Suppressor macrophage (primary cell): ENCODE results near the gene MOSPD3.
"Not testable (repeated sequence)": the region's sequence is repeated elsewhere in the genome, so short reads cannot be mapped to it uniquely, and the experiment has no call there.

Source experiments
- DNase-seq, 4 experiments: peaks; one replicate each; pipeline ENCODE4 v3.0.0-alpha.2; 2020 to 2022
- total RNA-seq, 17 experiments: gene quantifications; one replicate each; lab custom pipeline; 2026; ENCODE audit warnings: mixed read lengths in 6 of 17, inconsistent platforms in 3 of 17; lab: John Stamatoyannopoulos, UW

Gene MOSPD3
- total RNA-seq, result 1.0 to 6.1 (median 2.6) reads per million in 17 experiments

- peak; percentile 98 to 99 (median 99) for DNase-seq
These were observed at the start of gene MOSPD3 for GRCh38 chr7:100611983-100612729. Gene MOSPD3 (plus strand): TSS chr7:100612540. CDS start chr7:100612792, 252 bp downstream.

DNA sequence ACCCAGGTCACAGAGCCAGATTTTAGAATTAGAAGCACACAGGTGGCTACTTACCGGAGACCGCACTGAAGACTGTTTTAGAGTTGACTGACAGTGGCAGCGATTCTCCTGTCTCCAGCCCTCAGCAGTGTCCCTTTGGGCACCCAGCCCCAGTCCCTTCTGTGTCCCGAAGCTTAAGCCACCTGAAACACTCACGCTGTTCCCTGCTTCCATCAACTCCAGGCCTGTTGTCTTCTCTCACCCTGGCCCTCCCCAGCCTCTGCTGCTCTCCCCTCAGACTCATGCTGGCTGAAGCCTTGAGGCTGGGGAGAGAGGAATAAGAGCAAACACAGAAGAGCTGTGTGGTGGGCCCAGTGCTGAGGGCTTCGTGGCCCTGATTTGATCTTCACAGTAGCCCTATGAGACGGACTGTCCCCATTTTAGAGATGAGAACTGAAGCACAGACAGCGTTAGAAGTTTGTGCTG is 49.2 kb upstream of the MOSPD3 start:
- no peak for DNase-seq

DNA sequence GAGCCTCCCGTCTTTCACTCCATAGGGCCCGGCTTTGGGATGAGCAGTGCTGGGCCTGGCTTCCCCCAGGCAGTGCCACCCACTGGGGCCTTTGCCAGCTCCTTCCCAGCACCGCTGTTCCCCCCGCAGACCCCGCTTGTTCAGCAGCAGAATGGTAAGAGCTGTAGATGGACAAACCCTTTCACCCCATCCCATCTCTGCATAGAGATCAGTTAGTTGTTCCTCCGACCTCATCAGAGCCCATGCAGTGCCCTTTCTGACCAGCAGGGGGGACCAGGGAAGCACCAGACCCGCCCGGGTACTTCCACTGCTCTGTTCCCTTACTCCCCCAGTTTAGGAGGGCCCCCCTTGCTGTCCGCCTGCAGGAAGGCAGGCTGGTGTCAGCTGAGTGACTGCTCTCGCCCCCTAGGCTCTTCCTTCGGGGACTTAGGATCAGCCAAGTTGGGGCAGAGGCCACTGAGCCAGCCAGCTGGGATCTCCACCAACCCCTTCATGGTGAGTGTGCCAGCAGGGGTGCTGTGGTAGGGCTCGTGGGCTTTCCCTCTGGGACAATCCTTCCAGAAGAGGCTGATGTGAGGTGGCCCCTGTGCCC is 48.4 kb upstream of the MOSPD3 start:
- peak; percentile 74 to 92 (median 84) for DNase-seq

DNA sequence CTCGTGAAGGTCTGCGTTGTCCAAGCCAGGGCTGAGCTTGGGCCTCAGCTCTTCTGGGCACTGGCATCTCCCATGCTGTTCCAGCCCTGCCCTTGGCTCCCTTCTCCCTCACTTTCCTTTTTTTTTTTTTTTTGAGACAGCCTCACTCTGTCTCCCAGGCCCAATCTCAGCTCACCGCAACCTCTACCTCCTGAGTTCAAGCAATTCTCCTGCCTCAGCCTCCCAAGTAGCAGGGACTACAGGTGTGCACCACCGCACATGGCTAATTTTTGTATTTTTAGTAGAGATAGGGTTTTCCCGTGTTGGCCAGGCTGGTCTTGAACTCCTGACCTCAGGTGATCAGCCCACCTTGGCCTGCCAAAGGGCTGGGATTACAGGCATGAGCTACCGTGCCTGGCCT is 47.9 kb upstream of the MOSPD3 start:
- DNase-seq, result not testable (repeated sequence)

GRCh38 chr7:100565133-100565571 is 47.2 kb upstream of the MOSPD3 start:
- no peak for DNase-seq

DNA sequence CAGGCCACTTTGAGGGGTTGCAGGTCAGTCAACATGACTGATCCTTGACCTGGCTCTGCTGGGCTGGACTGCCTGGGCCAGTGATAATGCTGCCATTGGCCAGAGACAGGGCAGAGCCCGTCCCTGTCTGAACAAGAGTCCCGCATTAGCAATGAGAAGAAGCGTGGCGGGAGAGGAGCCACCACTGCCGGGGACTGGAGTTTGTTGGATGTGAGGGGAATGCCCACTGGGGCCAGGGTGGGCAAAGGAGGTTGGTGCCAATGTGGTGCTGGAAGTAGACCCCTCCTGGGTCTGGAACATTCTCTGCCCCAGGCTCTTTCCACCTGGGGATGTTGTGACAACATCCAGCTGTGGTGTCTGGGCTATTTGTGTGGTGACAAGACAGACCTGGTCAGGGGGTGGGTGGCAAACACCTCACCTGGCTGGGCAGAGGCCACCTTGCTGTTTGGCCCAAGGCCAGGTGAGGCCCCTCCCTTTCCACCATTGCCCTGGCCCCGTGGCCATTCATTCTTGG is 46.3 kb upstream of the MOSPD3 start:
- DNase-seq, result no peak

DNA sequence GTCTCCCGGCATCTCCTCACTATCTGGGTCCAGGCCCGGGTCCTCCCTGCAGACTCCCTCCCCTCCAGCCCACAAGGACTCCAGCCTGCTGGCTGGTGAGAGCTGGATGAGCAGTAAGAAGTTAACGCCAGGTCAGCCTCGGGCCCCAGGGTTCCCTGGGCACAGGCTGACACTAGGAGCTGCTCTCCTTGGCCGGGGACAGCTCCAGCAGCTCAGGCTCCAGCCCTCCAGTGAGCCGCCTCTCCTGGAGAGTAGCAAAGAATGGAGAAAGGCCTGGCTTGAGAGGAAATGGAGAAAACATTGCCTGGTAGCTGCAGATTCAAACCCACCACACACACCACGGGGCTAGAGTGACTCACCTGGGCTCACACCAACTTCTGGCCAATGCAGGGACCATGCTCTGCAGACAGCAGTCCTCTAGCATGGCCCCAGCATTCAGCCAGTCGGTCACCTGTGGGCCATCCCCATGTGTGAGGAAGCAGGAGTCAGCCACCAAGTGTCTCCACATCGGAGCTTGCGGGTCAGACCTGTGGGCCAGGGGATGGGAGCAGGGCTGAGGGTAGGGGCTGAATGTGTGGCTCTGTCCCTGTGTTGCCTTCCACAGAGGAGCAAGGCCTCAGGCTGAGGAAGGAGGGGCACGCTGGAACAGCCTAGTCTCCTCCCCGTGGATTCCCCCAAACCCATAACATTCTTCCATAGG is 45.2 kb upstream of the MOSPD3 start:
- DNase-seq, result peak in 1 of 4 experiments; percentile 24

- DNase-seq, result no peak
These were observed 44.6 kb upstream of the MOSPD3 start for GRCh38 chr7:100567751-100568175.

- no peak for DNase-seq
These were observed 44.0 kb upstream of the MOSPD3 start for GRCh38 chr7:100568176-100568895.

- peak; percentile 60 to 78 (median 70) for DNase-seq
These were observed 43.2 kb upstream of the MOSPD3 start for GRCh38 chr7:100568896-100569844.

DNA sequence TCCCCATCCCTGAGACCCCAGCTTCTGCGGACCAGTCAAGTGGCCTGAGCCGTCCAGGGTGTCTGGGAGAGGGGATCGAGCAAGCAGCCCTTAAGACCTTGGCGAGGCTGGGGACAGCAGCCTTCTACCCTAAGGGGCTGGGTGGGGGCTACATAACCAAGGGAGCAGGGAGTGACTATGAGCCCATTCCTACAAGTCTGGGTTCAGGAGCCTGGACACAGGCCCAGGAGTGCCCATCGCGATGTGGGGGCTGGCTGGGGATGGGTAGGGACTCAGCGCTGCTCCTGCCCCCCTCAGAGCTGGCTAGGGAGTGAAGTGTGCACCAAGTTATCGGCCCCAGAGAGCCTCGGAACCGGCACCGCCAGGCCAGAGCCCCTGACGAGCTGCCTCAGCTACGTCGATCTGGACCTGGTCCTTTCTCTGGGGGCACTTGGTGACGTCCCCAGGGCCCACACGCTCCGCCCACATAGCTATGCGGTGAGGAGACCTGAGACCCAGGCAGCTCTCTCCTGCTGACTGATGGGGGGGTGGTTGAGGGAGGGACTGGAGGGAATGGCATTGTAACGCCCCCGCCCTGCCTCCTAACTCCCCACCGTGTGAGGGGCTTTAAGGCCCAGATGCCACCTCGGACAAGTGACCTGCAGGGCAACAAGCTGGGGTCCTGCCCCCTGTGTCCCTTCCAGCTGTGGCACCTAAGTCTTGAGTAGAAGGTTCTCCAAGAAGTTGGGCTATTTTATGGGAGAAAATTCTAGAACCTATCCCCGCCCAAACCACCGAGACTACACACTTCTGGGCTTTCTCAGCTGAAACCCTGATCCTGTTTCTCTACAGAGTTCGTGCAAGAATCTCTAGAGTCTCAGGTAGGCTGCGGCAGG is 41.1 kb upstream of the MOSPD3 start:
- DNase-seq, result no peak

DNA sequence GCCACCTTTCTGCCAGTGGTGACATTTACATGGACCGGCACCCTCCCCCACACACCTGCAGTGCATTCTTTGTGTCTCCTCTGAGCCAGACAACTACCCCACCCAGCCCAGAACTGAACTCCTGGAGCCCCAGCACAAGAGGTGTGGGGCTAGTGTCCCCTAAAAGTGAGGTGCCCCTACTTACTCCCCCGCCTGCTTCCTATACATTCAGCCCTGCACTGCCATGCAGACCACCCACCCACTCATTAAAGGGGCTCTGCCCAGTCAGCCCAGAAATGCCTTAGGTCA is 40.6 kb upstream of the MOSPD3 start:
- DNase-seq, result no peak

DNA sequence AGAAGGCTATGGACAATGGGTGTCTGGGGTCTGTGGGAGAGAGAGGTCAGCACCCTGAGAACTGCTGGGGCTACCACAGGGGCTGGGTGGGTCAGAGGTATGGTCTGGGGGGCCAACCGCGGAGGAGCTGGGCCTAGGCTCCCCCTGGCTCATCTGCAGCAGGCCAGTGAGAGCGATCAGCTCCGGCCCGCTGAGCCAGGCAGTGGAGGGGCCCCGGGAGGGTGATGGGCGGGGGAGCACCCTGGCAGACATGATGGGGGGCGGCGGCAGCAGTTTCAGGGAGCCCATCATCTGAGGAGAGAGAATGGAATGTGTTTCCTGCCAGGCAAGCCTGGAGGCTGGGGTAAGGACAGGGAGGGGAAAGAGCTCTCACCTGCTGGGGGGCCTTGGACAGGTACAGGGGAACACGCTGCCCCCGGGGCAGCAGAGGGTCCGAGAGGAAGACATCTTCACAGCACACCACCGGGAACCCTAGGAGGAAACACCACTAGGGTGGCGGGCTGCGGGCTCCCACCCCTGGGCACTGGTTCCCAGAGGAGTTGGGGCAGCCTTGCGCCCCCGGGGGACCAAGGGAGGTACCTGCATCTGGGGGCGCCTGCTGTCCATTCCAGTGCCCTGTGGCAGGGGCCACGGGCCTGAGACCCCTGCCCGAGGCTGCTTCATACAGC is 39.9 kb upstream of the MOSPD3 start:
- DNase-seq, result no peak

GRCh38 chr7:100572949-100573675 is 39.2 kb upstream of the MOSPD3 start:
- DNase-seq, result no peak

- no peak for DNase-seq
These were observed 38.5 kb upstream of the MOSPD3 start, which contains the start of gene SAP25 for GRCh38 chr7:100573691-100574361. Gene SAP25 (minus strand): TSS chr7:100573900. CDS start chr7:100573742, 158 bp downstream.

DNA sequence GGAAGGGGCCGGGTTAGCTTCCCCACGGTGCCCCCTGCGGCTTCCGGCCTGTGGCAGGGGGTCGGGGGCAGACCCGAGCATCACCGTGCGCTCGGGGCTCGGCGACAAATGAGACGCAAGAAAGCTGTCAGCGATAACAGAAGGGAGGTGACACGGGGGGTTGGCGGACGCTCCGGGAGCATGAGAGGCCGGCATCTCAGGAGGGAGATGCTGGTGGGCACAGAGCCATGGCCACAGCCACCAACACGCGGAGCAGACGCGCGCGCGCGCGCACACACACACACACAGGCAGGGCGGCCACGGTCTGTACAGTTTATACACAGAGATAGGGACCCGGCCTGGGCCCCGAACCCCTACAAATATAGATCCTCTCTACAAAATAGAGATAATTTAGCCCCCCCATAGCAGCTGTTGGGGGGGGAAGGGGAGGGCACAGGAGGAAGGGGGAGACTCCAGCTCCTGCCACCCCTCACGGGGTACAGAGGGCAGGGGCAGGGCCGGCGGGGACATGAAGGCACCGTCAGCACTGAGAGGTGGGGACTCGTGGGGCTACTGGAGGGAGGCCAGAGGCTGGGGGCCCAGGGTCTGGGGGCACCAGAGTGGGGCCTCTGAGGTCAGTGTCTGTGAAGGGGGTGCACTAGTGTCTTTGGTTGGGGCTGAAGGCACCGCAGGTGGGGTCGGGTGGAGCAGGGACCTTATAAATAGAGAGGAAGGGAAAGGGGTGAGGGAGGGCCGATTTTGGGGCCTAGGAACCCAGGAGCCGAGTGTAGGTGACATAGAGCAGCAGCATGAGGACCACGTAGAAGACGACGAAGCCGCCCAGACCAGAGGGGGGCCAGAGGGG is 37.8 kb upstream of the MOSPD3 start:
- no peak for DNase-seq

DNA sequence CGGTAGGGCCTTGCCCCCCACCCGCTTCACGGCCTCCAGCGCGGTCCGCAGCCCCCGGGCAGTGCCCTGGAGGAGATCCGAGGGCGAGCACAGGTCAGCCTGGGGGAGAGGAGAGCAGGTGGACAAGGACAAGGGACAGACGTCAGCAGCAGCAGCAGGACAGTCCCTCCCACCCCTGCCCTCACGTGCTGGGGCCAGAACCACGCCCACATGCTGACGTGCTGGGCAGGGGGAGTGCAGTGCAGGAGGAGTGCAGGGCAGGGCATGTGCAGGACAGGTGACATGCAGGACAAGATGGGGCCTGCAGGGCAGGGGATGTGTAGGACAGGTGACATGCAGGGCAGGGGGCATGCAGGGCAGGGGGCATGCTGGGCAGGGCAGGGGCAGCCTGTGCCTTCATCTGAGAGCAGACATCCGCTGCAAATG is 37.1 kb upstream of the MOSPD3 start:
- no peak for DNase-seq
